IMR-90 (cell line): ENCODE results near the gene NOS1AP. TPM values are rescaled to one million over a fixed set of nuclear protein-coding genes. Genes with fewer than 3 reads are reported as not detected.

ENCODE experiments used
- ATAC-seq: fragments of 200-7000 bp; cut with Tn5 transposase; 2 replicates; pipeline ENCODE4 v1.9.1; 2020; ENCODE audit warnings: low read depth, mild to moderate bottlenecking, moderate library complexity
- BruUV-seq: library from RNA; stranded (reverse); fragments of 400-500 nt; replicated peaks from 2 replicates; lab custom pipeline; 2021; lab: Mats Ljungman, UMichigan
- CTCF ChIA-PET: fragments of 300-600 bp; formaldehyde crosslinking; extraction: SDS; loops from one replicate; lab custom pipeline; 2021; ENCODE audit warnings: antibody characterized with exemption; lab: Yijun Ruan, JAX
- POLR2A ChIA-PET: fragments of 300-600 bp; sonication (Branson Sonifier 250); formaldehyde crosslinking; loops from one replicate; lab custom pipeline; 2022; ENCODE audit warnings: antibody characterized with exemption; ENCODE audit not compliant: unreplicated experiment; lab: Charles Lee
- DNase-seq: peaks from one replicate; pipeline ENCODE4 v3.0.0; 2013
- H2AFZ ChIP-seq: replicated peaks from 2 replicates; pipeline ENCODE3; 2013; ENCODE audit warnings: low read length, mild to moderate bottlenecking; ENCODE audit not compliant: poor library complexity
- H2AK5ac ChIP-seq: 2 replicates; pipeline ENCODE4 v1.6.1; 2013; ENCODE audit warnings: low read depth, low read length, inconsistent platforms
- H2AK9ac ChIP-seq: replicated peaks from 2 replicates; pipeline ENCODE3; 2013; ENCODE audit warnings: mild to moderate bottlenecking, low read depth, low read length, moderate library complexity; ENCODE audit not compliant: poor library complexity
- H2BK120ac ChIP-seq: 2 replicates; pipeline ENCODE4 v1.6.1; 2013; ENCODE audit warnings: low read depth, low read length, inconsistent platforms
- H2BK15ac ChIP-seq: 3 replicates; pipeline ENCODE4 v1.6.1; 2013; ENCODE audit warnings: low read depth, low read length, inconsistent platforms
- H2BK20ac ChIP-seq: 2 replicates; pipeline ENCODE4 v1.6.1; 2013; ENCODE audit warnings: low read depth, mild to moderate bottlenecking, inconsistent platforms, low read length, moderate library complexity
- H2BK5ac ChIP-seq: 2 replicates; pipeline ENCODE4 v1.6.1; 2013; ENCODE audit warnings: mild to moderate bottlenecking, low read depth, low read length, inconsistent platforms; ENCODE audit not compliant: poor library complexity, severe bottlenecking
- H3K14ac ChIP-seq: replicated peaks from 2 replicates; pipeline ENCODE4 v1.6.1; 2013; ENCODE audit warnings: low read depth, low read length, inconsistent platforms
- H3K18ac ChIP-seq: 2 replicates; pipeline ENCODE4 v1.6.1; 2013; ENCODE audit warnings: low read depth, low read length, control low read depth
- H3K23ac ChIP-seq: 2 replicates; pipeline ENCODE4 v1.6.1; 2013; ENCODE audit warnings: low read depth, low read length, inconsistent platforms
- H3K27ac ChIP-seq: 2 replicates; pipeline ENCODE4 v1.5.1; 2013; ENCODE audit warnings: mild to moderate bottlenecking, control low read depth, low read length; ENCODE audit not compliant: insufficient read depth
- H3K27me3 ChIP-seq: 2 replicates; pipeline ENCODE4 v1.6.1; 2013; ENCODE audit warnings: low read length; ENCODE audit not compliant: control insufficient read depth, insufficient read depth
- H3K36me3 ChIP-seq: 2 replicates; pipeline ENCODE4 v1.6.1; 2013; ENCODE audit warnings: low read length, mixed read lengths; ENCODE audit not compliant: control insufficient read depth, insufficient read depth
- H3K4ac ChIP-seq: 2 replicates; pipeline ENCODE4 v1.6.1; 2013; ENCODE audit warnings: low read depth, low read length, inconsistent platforms
- H3K4me1 ChIP-seq: 2 replicates; pipeline ENCODE4 v1.6.1; 2013; ENCODE audit warnings: low read length, mixed read lengths; ENCODE audit not compliant: control insufficient read depth, insufficient read depth
- H3K4me2 ChIP-seq: 2 replicates; pipeline ENCODE4 v1.6.1; 2013; ENCODE audit warnings: low read depth, mild to moderate bottlenecking, control low read depth, low read length, moderate library complexity
- H3K4me3 ChIP-seq: 2 replicates; pipeline ENCODE4 v1.5.1; 2013; ENCODE audit warnings: low read depth, mild to moderate bottlenecking, control low read depth, low read length, moderate library complexity; ENCODE audit not compliant: insufficient read depth
- H3K56ac ChIP-seq: 2 replicates; pipeline ENCODE4 v1.6.1; 2013; ENCODE audit warnings: low read length, inconsistent platforms; ENCODE audit not compliant: insufficient read depth; ENCODE audit errors: extremely low read depth
- H3K79me1 ChIP-seq, 2 experiments: 2 replicates each; pipeline ENCODE4 v1.6.1; 2013; ENCODE audit warnings: low read length in 2 of 2, inconsistent platforms in 1 of 2, low read depth in 1 of 2
- H3K9ac ChIP-seq: 2 replicates; pipeline ENCODE4 v1.6.1; 2013; ENCODE audit warnings: low read depth, low read length, control low read depth
- H3K9me1 ChIP-seq: 2 replicates; pipeline ENCODE4 v1.6.1; 2013; ENCODE audit warnings: low read length, inconsistent platforms; ENCODE audit not compliant: insufficient read depth
- H3K9me3 ChIP-seq: 2 replicates; pipeline ENCODE4 v1.6.1; 2013; ENCODE audit warnings: low read length; ENCODE audit not compliant: control insufficient read depth, insufficient read depth
- H4K20me1 ChIP-seq: 2 replicates; pipeline ENCODE4 v1.6.1; 2013; ENCODE audit warnings: low read length, inconsistent platforms; ENCODE audit not compliant: insufficient read depth
- H4K5ac ChIP-seq: 2 replicates; pipeline ENCODE4 v1.6.1; 2013; ENCODE audit warnings: mild to moderate bottlenecking, low read depth, low read length, control low read depth
- H4K8ac ChIP-seq, 2 experiments: 2 replicates each; pipeline ENCODE4 v1.6.1; 2013; ENCODE audit warnings: low read depth in 2 of 2, low read length in 2 of 2, control low read depth in 1 of 2, inconsistent platforms in 1 of 2
- H4K91ac ChIP-seq: 2 replicates; pipeline ENCODE4 v1.6.1; 2013; ENCODE audit warnings: low read depth, low read length, inconsistent platforms; ENCODE audit not compliant: insufficient read depth
- CEBPB ChIP-seq: IDR thresholded peaks from 2 replicates; pipeline ENCODE4 v1.6.1; 2012; ENCODE audit warnings: low read depth, low read length, improper control_type of control experiment
- CHD1 ChIP-seq: IDR thresholded peaks from 2 replicates; pipeline ENCODE4 v1.6.1; 2012; ENCODE audit warnings: low read depth, low read length, improper control_type of control experiment
- MAZ ChIP-seq: IDR thresholded peaks from 2 replicates; pipeline ENCODE4 v1.6.1; 2012; ENCODE audit warnings: low read depth, mild to moderate bottlenecking, low read length, improper control_type of control experiment, moderate library complexity, borderline replicate concordance
- MXI1 ChIP-seq: IDR thresholded peaks from 2 replicates; pipeline ENCODE4 v1.6.1; 2012; ENCODE audit warnings: low read depth, mild to moderate bottlenecking, low read length, moderate library complexity, borderline replicate concordance
- POLR2A ChIP-seq: IDR thresholded peaks from 2 replicates; pipeline ENCODE4 v1.6.1; 2012; ENCODE audit warnings: mild to moderate bottlenecking, low read depth, low read length
- RAD21 ChIP-seq: IDR thresholded peaks from 2 replicates; pipeline ENCODE4 v1.6.1; 2012; ENCODE audit warnings: low read length, improper control_type of control experiment
- RFX5 ChIP-seq: IDR thresholded peaks from 2 replicates; pipeline ENCODE4 v1.8.0; 2012; ENCODE audit warnings: low read depth, mild to moderate bottlenecking, low read length, moderate library complexity
- WGBS, 2 experiments: methylation state at CpG; one replicate each; pipeline versions ENCODE4 v1.1.5 to v1.1.7; 2013; ENCODE audit warnings: missing lambda C conversion rate in 2 of 2; ENCODE audit not compliant: insufficient read length in 1 of 2; ENCODE audit errors: extremely low coverage in 2 of 2; 5-methylcytosine and 5-hydroxymethylcytosine counted together
- dilution Hi-C: fragments of 300-500 bp; cut with HindIII; formaldehyde crosslinking; loops from one replicate; pipeline ENCODE4 v1.14.3; 2018; ENCODE audit warnings: low sequenced_read_pairs; ENCODE audit not compliant: unreplicated experiment
- in situ Hi-C: fragments of 300-500 bp; cut with MboI; formaldehyde crosslinking; loops from 3 replicates; pipeline ENCODE4 v1.14.3; 2019; ENCODE audit warnings: low sequenced_read_pairs, inconsistent platforms, mixed read lengths
- intact Hi-C: fragments of 100-400 bp; cut with micrococcal nuclease; formaldehyde crosslinking; loops from 2 replicates; pipeline ENCODE4 v1.10.0; 2022
- polyA plus RNA-seq, 3 experiments: library from polyadenylated mRNA; depleted of rRNA; stranded (reverse); fragments of >200 nt; gene quantifications; 2 replicates each; pipeline ENCODE4 v1.2.3, GENCODE V29; 2012; ENCODE audit warnings: low replicate concordance in 1 of 3
- total RNA-seq: library from RNA; depleted of rRNA; stranded (reverse); fragments of >200 nt; gene quantifications from 2 replicates; pipeline ENCODE4 v1.2.3, GENCODE V29; 2012

The NOS1AP gene
- total and polyA plus RNA-seq, 2 of the 4 experiments (the other 2 are of a cell fraction) = 0.18 to 0.19 TPM

DNA sequence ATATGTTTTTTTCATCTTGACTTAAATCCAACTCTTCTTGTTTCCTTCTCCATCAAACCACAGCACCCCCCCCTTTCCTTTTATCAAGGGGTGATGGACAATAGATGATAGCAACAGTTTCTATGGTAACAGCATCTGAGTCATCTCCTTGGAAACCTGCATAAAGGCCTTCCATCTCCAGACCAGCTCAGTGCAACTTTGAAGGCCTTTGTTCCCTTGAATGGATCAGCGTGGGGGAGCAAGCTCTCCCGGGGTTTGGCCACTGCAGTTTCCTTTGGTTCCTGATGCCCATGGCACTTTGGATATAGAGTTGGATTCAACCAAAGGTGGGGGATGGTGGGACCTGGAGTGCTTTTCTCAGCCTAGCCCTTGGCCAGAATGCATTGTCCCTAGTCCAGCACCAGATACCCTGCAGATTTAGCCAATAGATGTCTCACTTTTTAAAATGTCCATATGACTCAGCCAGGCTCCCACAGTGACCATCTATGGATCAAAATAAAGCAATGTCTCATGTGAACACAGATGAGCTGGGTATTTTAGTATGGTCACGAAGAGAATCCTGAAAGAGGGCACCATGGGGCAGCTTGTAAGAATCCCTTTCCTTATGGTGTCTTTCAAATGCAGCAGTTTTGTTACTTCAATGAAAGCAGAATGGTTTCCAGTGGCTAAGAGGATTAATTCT, 179.5 kb downstream of the NOS1AP start:
- DNase-seq = no peak
- TF ChIP-seq CEBPB (no peak), CHD1 (no peak), MAZ (no peak), POLR2A (no peak), MXI1 (no peak), RAD21 (no peak), RFX5 (no peak)

More for the DNA sequence above, 179.5 kb downstream of the NOS1AP start:
- dilution Hi-C loops (no loop called here), in situ Hi-C loops (loop anchor here (25.0 kb wide), 1 partner anchor 462 kb away; no protein-coding TSS in a partner anchor), intact Hi-C loops (no loop called here)
- no peaks in the 10 kb centered on the region for H3K36me3 ChIP-seq
- ChIA-PET POLR2A (no interaction called here), CTCF (no interaction called here)
- ATAC-seq = no peak
- no peak overlapping the region for H3K4me2 ChIP-seq
- H3K9me3 ChIP-seq = no peaks in the 10 kb centered on the region
- H4K20me1 ChIP-seq = no peaks in the 10 kb centered on the region
- H3K4me3 ChIP-seq = no peak overlapping the region
- no peak overlapping the region for H2AFZ ChIP-seq
- no CpG with 5 or more reads among the region's 3 CpGs for WGBS, 2 experiments
- H4K8ac ChIP-seq = no peak overlapping the region
- no peak overlapping the region for H2AK5ac ChIP-seq
- H3K9ac ChIP-seq = no peak overlapping the region
- BruUV-seq = no TSS peak
- H3K18ac ChIP-seq = no peak overlapping the region
- H3K23ac ChIP-seq = no peak overlapping the region
- H3K56ac ChIP-seq = no peak overlapping the region
- H3K27me3 ChIP-seq = no peaks in the 10 kb centered on the region; the same call in 1 of the 2 replicates
- no peak overlapping the region for H3K4ac ChIP-seq
- no peak overlapping the region for H2BK20ac ChIP-seq
- H3K4me1 ChIP-seq = no peaks in the 10 kb centered on the region
- H3K14ac ChIP-seq = no peak overlapping the region
- H2BK120ac ChIP-seq = no peak overlapping the region
- H4K5ac ChIP-seq = no peak overlapping the region
- H3K27ac ChIP-seq = no peak overlapping the region
- no peaks in the 10 kb centered on the region for H3K79me1 ChIP-seq
- H2AK9ac ChIP-seq = no peak overlapping the region
- H4K91ac ChIP-seq = no peak overlapping the region
- no peak overlapping the region for H2BK15ac ChIP-seq
- H3K9me1 ChIP-seq = no peaks in the 10 kb centered on the region
- no peak overlapping the region for H2BK5ac ChIP-seq
